HG03469 (cell line): ENCODE data around the gene ANKRD16.

Experiments used
- ATAC-seq: cut with Tn5 transposase; IDR thresholded peaks from one replicate; pipeline ENCODE4 v1.9.1; 2021; ENCODE audit warnings: mild to moderate bottlenecking, moderate library complexity, moderate number of reproducible peaks; ENCODE audit not compliant: unreplicated experiment

ANKRD16 gene

DNA sequence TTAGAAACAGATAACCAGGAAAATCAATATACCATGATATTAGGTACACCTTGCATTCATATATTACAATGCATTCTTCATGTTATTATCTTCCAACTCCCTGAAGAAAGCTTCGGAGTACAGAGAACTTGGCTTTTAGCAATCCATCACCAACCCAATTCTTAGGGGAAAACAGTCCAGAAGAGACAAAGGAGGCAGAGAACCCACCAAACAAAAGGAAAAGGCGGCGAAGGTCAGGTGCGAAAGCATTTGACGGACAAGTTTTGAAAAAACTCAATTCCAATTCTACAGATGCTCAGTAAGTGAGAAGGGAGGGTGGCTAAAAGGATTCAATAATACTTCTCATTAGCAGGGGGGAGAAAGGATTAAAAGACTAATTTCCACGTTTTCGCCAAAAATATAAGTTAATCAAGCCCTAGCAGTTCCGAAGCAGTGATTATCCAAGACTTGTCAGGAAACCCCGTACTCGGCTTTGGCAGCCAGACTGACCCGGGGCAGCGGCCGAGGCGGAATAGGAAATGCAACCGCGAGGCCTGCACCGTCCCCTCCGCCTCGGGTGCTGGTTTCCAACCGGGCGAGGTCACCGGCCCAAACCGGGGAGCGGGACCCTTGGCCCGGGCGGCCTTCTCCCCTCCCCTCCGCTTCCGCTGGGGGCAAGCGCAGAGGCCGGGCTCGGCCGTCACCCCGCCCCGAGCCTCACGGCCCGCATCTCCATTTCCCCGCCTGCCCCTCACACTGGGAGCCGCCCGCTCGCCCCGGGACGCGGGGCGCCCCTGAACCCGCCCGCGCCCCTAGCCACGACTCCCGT, 77.2 kb downstream of the ANKRD16 start:
- ATAC-seq, result peak; percentile 3
